Retinal pigment epithelial cell (primary cell): ENCODE measurements around the gene LRP5.
"Not testable (repeated sequence)": the region's sequence is repeated elsewhere in the genome, so short reads cannot be mapped to it uniquely, and the experiment has no call there.

Experiments used
- DNase-seq: peaks from one replicate; pipeline ENCODE4 v3.0.0-alpha.2; 2010; ENCODE audit warnings: low read depth
- H3K4me3 ChIP-seq: 2 replicates; pipeline ENCODE4 v1.5.1; 2011; ENCODE audit warnings: mild to moderate bottlenecking, low read length, control low read depth, moderate library complexity
- CTCF ChIP-seq: conservative IDR thresholded peaks from 2 replicates; pipeline ENCODE4 v1.5.1; 2011; ENCODE audit warnings: low read depth, low read length, control low read depth, inconsistent platforms

The LRP5 gene

GRCh38 chr11:68455485-68455884 lies 143.1 kb downstream of the LRP5 start:
- no peak for TF ChIP-seq CTCF

GRCh38 chr11:68457216-68457897 lies 145.0 kb downstream of the LRP5 start:
- no peak for TF ChIP-seq CTCF
- no peak for DNase-seq
- no peak overlapping the region for H3K4me3 ChIP-seq

More at GRCh38 chr11:68455485-68455884, 143.1 kb downstream of the LRP5 start:
- no peak overlapping the region for H3K4me3 ChIP-seq
- no peak for DNase-seq

GRCh38 chr11:68457898-68458249 lies 145.5 kb downstream of the LRP5 start:
- no peak for TF ChIP-seq CTCF
- no peak for DNase-seq
- H3K4me3 ChIP-seq, result no peak overlapping the region

GRCh38 chr11:68458340-68458739 lies 145.9 kb downstream of the LRP5 start:
- not testable (repeated sequence) for H3K4me3 ChIP-seq, DNase-seq

GRCh38 chr11:68459886-68460740 lies 147.7 kb downstream of the LRP5 start:
- TF ChIP-seq CTCF, result no peak
- DNase-seq, result peak; percentile 100
- H3K4me3 ChIP-seq, result peak overlapping the region; percentile 94

GRCh38 chr11:68460741-68461574 lies 148.6 kb downstream of the LRP5 start, which contains the start of gene PPP6R3:
Gene PPP6R3, plus strand, starts transcription at chr11:68460752. Its CDS starts 76,913 bp downstream, at chr11:68537665.
- TF ChIP-seq CTCF, result no peak
- DNase-seq, result no peak
- peak within 1 kb of the TSS; percentile 94 for H3K4me3 ChIP-seq

- TF ChIP-seq CTCF, result no peak
- no peak for DNase-seq
- H3K4me3 ChIP-seq, result peak overlapping the region; percentile 94
These were observed 149.2 kb downstream of the LRP5 start for GRCh38 chr11:68461575-68461917.
